ENCODE measurements around the gene PCNX2. TPM values are rescaled to one million over a fixed set of nuclear protein-coding genes. Genes with fewer than 3 reads are reported as not detected.

Gene PCNX2
- total RNA-seq, 1 donor from 2014 or later, result 11.3 TPM

GRCh38 chr1:232996143-232996542 lies 299.4 kb downstream of the PCNX2 start:
- DNase-seq (no peak), ATAC-seq (no peak)
- TF ChIP-seq CTCF (IDR thresholded peaks at IDR 0.05), result no peak
- Histone ChIP-seq H3K36me3 (peaks cover 10% of the 10 kb centered on the region), H3K4me1 (no peaks in the 10 kb centered on the region), H3K27ac (no peak overlapping the region), H3K27me3 (ENCODE audit: low read depth) (no peaks in the 10 kb centered on the region), H3K9me3 (peaks cover 5% of the 10 kb centered on the region), H3K4me3 (no peak overlapping the region)
- intact Hi-C loops (cut with DNase I), result no loop called here

DNA sequence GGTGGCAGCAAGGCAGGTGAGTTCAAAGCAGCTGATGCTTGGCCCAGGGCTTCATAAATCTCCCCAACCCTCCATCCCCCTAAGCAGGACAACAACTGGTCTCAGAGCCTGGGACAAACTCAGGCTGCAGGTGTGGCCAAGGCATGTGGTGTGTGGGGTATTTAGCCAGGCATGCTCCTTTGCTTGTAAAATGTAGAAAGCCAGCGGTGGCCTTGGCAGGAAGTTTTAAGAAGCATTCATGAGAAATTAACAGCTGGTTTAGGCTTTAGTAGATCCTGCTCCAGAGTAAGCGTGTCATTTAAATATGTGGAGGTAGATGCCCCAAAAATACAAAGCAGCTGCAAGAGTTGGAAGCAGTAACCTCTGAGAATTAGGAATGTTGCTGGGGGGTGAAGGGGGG lies 300.3 kb downstream of the PCNX2 start:
- intact Hi-C loops (cut with DNase I), result no loop called here
- H3K9me3 ChIP-seq, result peaks cover 5% of the 10 kb centered on the region
- H3K27me3 ChIP-seq (ENCODE audit: low read depth), result no peaks in the 10 kb centered on the region
- peaks cover 9% of the 10 kb centered on the region for H3K36me3 ChIP-seq
- no peak for DNase-seq
- TF ChIP-seq CTCF (IDR thresholded peaks at IDR 0.05), result no peak
- no peak overlapping the region for H3K4me3 ChIP-seq
- H3K4me1 ChIP-seq, result no peaks in the 10 kb centered on the region
- no peak for ATAC-seq
- H3K27ac ChIP-seq, result no peak overlapping the region

GRCh38 chr1:232993555-232993954 lies 302.0 kb downstream of the PCNX2 start:
- ATAC-seq, result no peak
- Histone ChIP-seq H3K27me3 (ENCODE audit: low read depth) (no peaks in the 10 kb centered on the region), H3K4me3 (no peak overlapping the region), H3K36me3 (no peaks in the 10 kb centered on the region), H3K9me3 (peaks cover 5% of the 10 kb centered on the region), H3K27ac (no peak overlapping the region), H3K4me1 (no peaks in the 10 kb centered on the region)
- no peak for DNase-seq
- intact Hi-C loops (cut with DNase I), result no loop called here
- no peak for TF ChIP-seq CTCF (IDR thresholded peaks at IDR 0.05)

- intact Hi-C loops (cut with DNase I), result no loop called here
- Histone ChIP-seq H3K36me3 (no peaks in the 10 kb centered on the region), H3K4me1 (no peaks in the 10 kb centered on the region), H3K9me3 (peaks cover 5% of the 10 kb centered on the region), H3K27ac (no peak overlapping the region), H3K4me3 (no peak overlapping the region), H3K27me3 (ENCODE audit: low read depth) (no peaks in the 10 kb centered on the region)
- no peak for ATAC-seq
- no peak for DNase-seq
- TF ChIP-seq CTCF (IDR thresholded peaks at IDR 0.05), result no peak
These were observed 303.3 kb downstream of the PCNX2 start for GRCh38 chr1:232992227-232992626.

GRCh38 chr1:232991238-232991637 lies 304.3 kb downstream of the PCNX2 start:
- TF ChIP-seq CTCF (IDR thresholded peaks at IDR 0.05), result no peak
- no peak overlapping the region for H3K27ac ChIP-seq
- DNase-seq (no peak), ATAC-seq (no peak)
- no peaks in the 10 kb centered on the region for H3K4me1 ChIP-seq
- intact Hi-C loops (cut with DNase I), result no loop called here
- no peak overlapping the region for H3K4me3 ChIP-seq
- H3K36me3 ChIP-seq, result no peaks in the 10 kb centered on the region
- H3K9me3 ChIP-seq, result peaks cover 5% of the 10 kb centered on the region
- no peaks in the 10 kb centered on the region for H3K27me3 ChIP-seq (ENCODE audit: low read depth)
